Measurements from ENCODE around the gene PTPRK.

PTPRK gene

GRCh38 chr6:128284128-128284527 is 236.3 kb downstream of the PTPRK start:
- TF ChIP-seq CTCF (conservative IDR thresholded peaks at IDR 0.05), result no peak
- no peak overlapping the region for H3K27ac ChIP-seq

GRCh38 chr6:128282961-128283360 is 237.4 kb downstream of the PTPRK start:
- no peak for TF ChIP-seq CTCF (conservative IDR thresholded peaks at IDR 0.05)
- H3K27ac ChIP-seq, result no peak overlapping the region

GRCh38 chr6:128280960-128281359 is 239.4 kb downstream of the PTPRK start:
- H3K27ac ChIP-seq, result no peak overlapping the region
- no peak for TF ChIP-seq CTCF (conservative IDR thresholded peaks at IDR 0.05)

- H3K27ac ChIP-seq, result no peak overlapping the region
- TF ChIP-seq CTCF (conservative IDR thresholded peaks at IDR 0.05), result no peak
Measured at GRCh38 chr6:128280066-128280465, 240.3 kb downstream of the PTPRK start.

GRCh38 chr6:128278836-128279235 is 241.6 kb downstream of the PTPRK start:
- TF ChIP-seq CTCF (conservative IDR thresholded peaks at IDR 0.05), result no peak
- H3K27ac ChIP-seq, result no peak overlapping the region

- TF ChIP-seq CTCF (conservative IDR thresholded peaks at IDR 0.05), result no peak
- H3K27ac ChIP-seq, result no peak overlapping the region
Measured at GRCh38 chr6:128277379-128277778, 243.0 kb downstream of the PTPRK start.

GRCh38 chr6:128276311-128276710 is 244.1 kb downstream of the PTPRK start:
- no peak for TF ChIP-seq CTCF (conservative IDR thresholded peaks at IDR 0.05)

GRCh38 chr6:128275681-128276080 is 244.7 kb downstream of the PTPRK start:
- H3K27ac ChIP-seq, result no peak overlapping the region
- no peak for TF ChIP-seq CTCF (conservative IDR thresholded peaks at IDR 0.05)

More at GRCh38 chr6:128276311-128276710, 244.1 kb downstream of the PTPRK start:
- H3K27ac ChIP-seq, result no peak overlapping the region

Measured in VCaP (cell line).